ENCODE results near the gene KIZ.
A peak's percentile ranks its signal among the peaks of the same experiment; 100 is the strongest.

The KIZ gene

GRCh38 chr20:21125849-21126580 lies at the start of gene KIZ:
TSS of gene KIZ (plus strand) at chr20:21126082. CDS start at chr20:21126116, 34 bp downstream.
- peak; percentile 98 for DNase-seq

- no peak for DNase-seq
Observed at GRCh38 chr20:21077809-21078345, 48.0 kb upstream of the KIZ start.

- DNase-seq: no peak
Observed at GRCh38 chr20:21082584-21082983, 43.3 kb upstream of the KIZ start.

- DNase-seq: no peak
Observed at GRCh38 chr20:21083825-21084325, 42.0 kb upstream of the KIZ start.

GRCh38 chr20:21087862-21088540 lies 37.9 kb upstream of the KIZ start:
- no peak for DNase-seq

- DNase-seq: no peak
Observed at GRCh38 chr20:21089391-21089790, 36.5 kb upstream of the KIZ start.

- DNase-seq: no peak
Observed at GRCh38 chr20:21090111-21090618, 35.7 kb upstream of the KIZ start.

- DNase-seq: no peak
Observed at GRCh38 chr20:21090721-21091120, 35.2 kb upstream of the KIZ start.

- no peak for DNase-seq
Observed at GRCh38 chr20:21092806-21093205, 33.1 kb upstream of the KIZ start.

GRCh38 chr20:21096321-21097043 lies 29.4 kb upstream of the KIZ start:
- no peak for DNase-seq

GRCh38 chr20:21099751-21100577 lies 25.9 kb upstream of the KIZ start:
- no peak for DNase-seq

GRCh38 chr20:21100578-21101452 lies 25.1 kb upstream of the KIZ start:
- DNase-seq: no peak

- no peak for DNase-seq
Observed at GRCh38 chr20:21101453-21101931, 24.4 kb upstream of the KIZ start.

- DNase-seq: no peak
Observed at GRCh38 chr20:21101932-21102575, 23.8 kb upstream of the KIZ start.

GRCh38 chr20:21102603-21103311 lies 23.1 kb upstream of the KIZ start:
- DNase-seq: no peak

GRCh38 chr20:21103582-21104465 lies 22.1 kb upstream of the KIZ start:
- no peak for DNase-seq

GRCh38 chr20:21104466-21104761 lies 21.5 kb upstream of the KIZ start:
- no peak for DNase-seq

- DNase-seq: no peak
Observed at GRCh38 chr20:21104921-21105320, 21.0 kb upstream of the KIZ start.
